GM12891 (cell line): ENCODE data around the gene SDHAF3.

ENCODE experiments used
- DNase-seq: peaks from one replicate; pipeline ENCODE4 v3.0.0; 2011; ENCODE audit warnings: low spot score; ENCODE audit not compliant: insufficient read length
- FAIRE-seq: peaks from 2 replicates; lab custom pipeline; 2011; peaks lifted over from hg19 to GRCh38; lab: Jason Lieb, UNC
- PAX5 ChIP-seq: IDR thresholded peaks from 2 replicates; pipeline ENCODE4 v1.6.1; 2011; ENCODE audit warnings: low read length, moderate library complexity, mild to moderate bottlenecking; ENCODE audit not compliant: insufficient read depth, severe bottlenecking
- POLR2A ChIP-seq: IDR thresholded peaks from 2 replicates; pipeline ENCODE4 v1.6.1; 2011; ENCODE audit warnings: low read depth, low read length, control low read depth
- POLR2AphosphoS5 ChIP-seq: IDR thresholded peaks from 2 replicates; pipeline ENCODE4 v1.6.1; 2011; ENCODE audit warnings: low read depth, low read length, control low read depth
- POU2F2 ChIP-seq: IDR thresholded peaks from 2 replicates; pipeline ENCODE4 v1.6.1; 2011; ENCODE audit warnings: low read depth, mild to moderate bottlenecking, control low read depth, low read length, moderate library complexity
- SPI1 ChIP-seq: IDR thresholded peaks from 2 replicates; pipeline ENCODE4 v1.6.1; 2011; ENCODE audit warnings: low read depth, low read length, control low read depth
- TAF1 ChIP-seq: IDR thresholded peaks from 2 replicates; pipeline ENCODE4 v1.6.1; 2011; ENCODE audit warnings: low read depth, low read length, control low read depth

Gene SDHAF3

DNA sequence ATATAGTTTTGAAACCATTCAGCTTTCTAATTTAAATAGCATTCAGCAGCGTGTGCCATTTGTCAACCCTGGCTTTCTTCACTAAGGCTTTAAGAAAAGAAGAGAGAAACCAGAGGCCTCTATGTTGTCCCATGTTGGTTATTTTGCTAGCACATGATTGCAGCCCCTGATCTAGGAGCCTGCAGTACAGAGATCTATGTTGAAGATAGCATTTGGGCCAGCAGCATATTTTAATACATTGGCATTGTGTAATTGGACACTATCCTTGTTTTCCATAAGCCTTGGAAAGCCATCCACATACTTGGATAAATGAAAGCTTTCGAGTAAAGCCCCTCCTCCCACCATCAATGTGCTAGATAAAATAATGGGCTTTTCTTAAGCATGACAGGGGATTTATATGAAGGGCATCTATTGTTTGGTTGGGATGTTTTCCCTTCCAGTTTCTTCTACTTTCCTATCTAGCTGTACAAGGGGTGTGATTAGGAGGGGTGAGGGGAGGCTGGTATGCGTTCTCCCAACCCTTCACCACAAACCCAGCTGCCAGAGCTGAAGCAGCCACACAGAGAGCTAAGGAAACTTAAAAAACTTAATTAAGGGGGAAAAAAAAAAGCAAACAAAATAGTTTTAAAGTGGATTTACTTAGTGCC is 23.1 kb upstream of the SDHAF3 start:
- DNase-seq (no peak), FAIRE-seq (no peak)

GRCh38 chr7:97096037-97096436 is 21.5 kb upstream of the SDHAF3 start:
- FAIRE-seq (no peak), DNase-seq (no peak)
- TF ChIP-seq POLR2AphosphoS5 (no peak), POLR2A (no peak), SPI1 (peak; percentile 10; the same call in 1 of the 2 replicates), TAF1 (no peak), PAX5 (no peak), POU2F2 (no peak)

More for the DNA sequence above, 23.1 kb upstream of the SDHAF3 start:
- TF ChIP-seq TAF1: no peak
- TF ChIP-seq POLR2A: no peak
- TF ChIP-seq SPI1: no peak
- no peak for TF ChIP-seq POLR2AphosphoS5
- no peak for TF ChIP-seq PAX5
- no peak for TF ChIP-seq POU2F2

DNA sequence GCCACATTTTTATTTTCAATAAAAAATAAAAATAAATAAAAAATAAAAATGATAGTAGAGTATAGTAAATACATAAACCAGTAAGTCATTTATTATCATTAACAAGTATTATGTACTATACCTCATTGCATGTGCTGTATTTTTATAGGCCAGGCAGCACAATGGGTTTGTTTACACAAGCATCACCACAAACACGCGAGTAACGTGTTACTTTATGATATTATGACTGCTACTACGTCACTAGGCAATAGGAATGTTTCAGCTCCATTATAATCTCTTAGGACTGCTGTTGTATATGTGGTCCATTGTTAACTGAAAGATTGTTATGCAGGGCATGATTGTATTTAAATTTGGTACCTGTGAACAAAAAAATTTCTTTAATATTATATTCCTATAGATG is 20.8 kb upstream of the SDHAF3 start:
- FAIRE-seq: no peak
- DNase-seq: no peak
- TF ChIP-seq POLR2AphosphoS5: no peak
- TF ChIP-seq POU2F2: no peak
- no peak for TF ChIP-seq POLR2A
- no peak for TF ChIP-seq SPI1
- TF ChIP-seq TAF1: no peak
- no peak for TF ChIP-seq PAX5

DNA sequence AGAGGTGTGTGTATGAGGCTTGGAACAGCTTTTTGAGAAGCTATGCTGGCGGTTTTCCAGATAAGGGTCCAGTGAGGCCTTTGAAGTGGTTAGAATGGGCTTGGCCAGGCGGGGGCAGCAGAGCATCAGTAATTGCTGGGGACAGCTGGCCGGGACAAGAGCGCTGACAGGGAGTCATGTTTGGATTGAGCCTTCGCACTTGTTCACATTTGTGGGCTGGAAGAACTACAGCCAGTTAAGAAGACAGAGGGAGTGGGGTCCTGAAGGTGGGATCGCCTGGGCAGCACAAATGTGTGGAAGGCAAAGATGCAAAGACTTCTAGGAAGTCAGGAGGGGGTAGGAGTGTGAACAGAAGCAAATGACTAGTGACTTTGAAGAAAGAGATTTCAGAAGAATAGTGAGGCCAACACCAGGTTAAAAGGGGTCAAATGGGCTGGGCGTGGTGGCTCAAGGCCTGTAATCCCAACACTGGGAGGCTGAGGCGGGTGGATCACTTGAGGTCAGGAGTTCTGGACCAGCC is 12.7 kb upstream of the SDHAF3 start:
- FAIRE-seq: peak; percentile 77
- peak; percentile 20 for DNase-seq
- TF ChIP-seq POU2F2 (no peak), SPI1 (no peak), TAF1 (no peak), POLR2AphosphoS5 (no peak), POLR2A (no peak), PAX5 (no peak)

DNA sequence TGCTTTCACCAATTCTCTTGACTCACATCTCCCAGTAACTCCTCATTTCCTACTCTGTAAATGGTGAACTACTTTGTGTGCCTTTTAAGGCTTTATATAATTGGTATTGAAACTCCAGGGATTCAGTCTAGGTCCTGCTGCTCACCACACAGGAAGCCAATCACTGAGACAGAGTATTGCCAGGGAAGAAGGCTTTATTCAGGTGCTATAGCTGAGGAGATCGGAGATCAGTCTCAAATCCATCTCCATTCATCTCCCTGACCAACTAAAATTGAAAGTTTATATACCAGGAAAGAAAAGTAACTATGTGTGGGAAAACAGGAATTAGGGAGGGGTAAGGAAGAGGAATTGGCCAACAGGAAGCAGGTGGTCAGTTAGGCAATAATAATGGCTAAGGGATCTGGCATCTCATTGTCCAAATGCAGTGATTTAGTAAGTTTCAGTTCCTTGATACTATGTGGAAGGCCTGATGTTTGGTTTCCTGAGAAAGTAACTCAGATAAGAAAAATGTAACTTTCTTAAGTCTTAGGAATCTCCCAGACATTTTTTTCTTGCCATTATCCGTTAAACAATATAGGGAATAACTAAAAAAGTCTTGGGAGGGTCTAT is 10.2 kb upstream of the SDHAF3 start:
- DNase-seq: no peak
- FAIRE-seq: no peak
- TF ChIP-seq POLR2AphosphoS5: no peak
- TF ChIP-seq PAX5: no peak
- no peak for TF ChIP-seq SPI1
- TF ChIP-seq POLR2A: no peak
- no peak for TF ChIP-seq TAF1
- TF ChIP-seq POU2F2: no peak

DNA sequence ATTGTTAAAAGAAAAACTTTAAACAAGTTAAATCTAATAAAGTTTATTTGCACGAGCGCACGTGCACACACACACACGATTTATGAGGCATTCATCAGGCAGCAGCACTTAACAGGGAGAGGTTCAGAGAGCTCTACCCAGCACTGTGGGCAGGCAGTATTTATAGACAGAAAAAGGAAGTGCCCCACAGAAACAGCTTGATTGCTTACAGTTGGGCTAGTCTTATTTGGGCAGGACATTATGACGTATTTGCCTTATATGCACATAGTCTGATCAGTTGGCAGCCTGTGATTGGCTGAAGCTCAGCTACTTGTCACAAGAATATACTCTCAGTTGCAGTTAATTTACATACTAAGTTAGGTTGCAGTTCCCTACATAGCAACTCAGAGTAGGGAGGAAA is 1.2 kb upstream of the SDHAF3 start:
- peak; percentile 90 for FAIRE-seq
- no peak for TF ChIP-seq POU2F2
- TF ChIP-seq SPI1: peak; percentile 89
- DNase-seq: no peak

DNA sequence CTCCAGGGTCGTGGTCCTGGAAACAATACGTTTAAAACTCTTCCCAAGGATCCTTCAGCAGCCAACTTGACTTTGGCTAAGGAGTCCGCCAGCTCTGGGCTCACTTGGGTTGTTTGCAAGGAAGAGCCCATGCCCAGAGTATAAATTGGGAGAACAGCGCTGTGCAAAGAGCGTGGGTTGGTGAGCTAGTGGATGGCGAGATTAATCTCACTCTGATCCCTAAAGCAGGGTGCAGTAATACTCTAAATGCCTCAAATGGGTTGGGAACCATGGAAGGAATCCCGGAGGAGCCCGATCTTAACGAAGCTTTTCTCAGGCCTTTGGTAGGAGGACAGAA is 495 bp upstream of the SDHAF3 start:
- DNase-seq (no peak), FAIRE-seq (no peak)
- TF ChIP-seq POLR2A: no peak
- TF ChIP-seq SPI1: no peak
- TF ChIP-seq POLR2AphosphoS5: no peak
- no peak for TF ChIP-seq TAF1
- no peak for TF ChIP-seq PAX5
- no peak for TF ChIP-seq POU2F2

GRCh38 chr7:97118306-97118917 is 914 bp downstream of the SDHAF3 start:
- DNase-seq (no peak), FAIRE-seq (peak; percentile 16)
- TF ChIP-seq POU2F2 (no peak), PAX5 (no peak), POLR2A (no peak), POLR2AphosphoS5 (no peak), TAF1 (no peak), SPI1 (no peak)

GRCh38 chr7:97119747-97120146 is 2.2 kb downstream of the SDHAF3 start:
- DNase-seq: no peak
- peak; percentile 54 for FAIRE-seq
- no peak for TF ChIP-seq PAX5
- no peak for TF ChIP-seq TAF1
- TF ChIP-seq POLR2A: no peak
- no peak for TF ChIP-seq POU2F2
